HL-60/S4 (cell line): ENCODE measurements around the gene PLA2G6.
"Not testable (repeated sequence)": the region's sequence is repeated elsewhere in the genome, so short reads cannot be mapped to it uniquely, and the experiment has no call there.

ENCODE experiments used
- in situ Hi-C: fragments of 300-500 bp; cut with MboI; formaldehyde crosslinking; loops from 2 replicates; pipeline ENCODE4 v1.14.3; 2022; ENCODE audit warnings: low sequenced_read_pairs

Gene PLA2G6

GRCh38 chr22:38137876-38138687, 43.5 kb downstream of the PLA2G6 start:
- in situ Hi-C loops, result no loop called here

- in situ Hi-C loops, result no loop called here
Measured at GRCh38 chr22:38136607-38137006, 45.0 kb downstream of the PLA2G6 start.

DNA sequence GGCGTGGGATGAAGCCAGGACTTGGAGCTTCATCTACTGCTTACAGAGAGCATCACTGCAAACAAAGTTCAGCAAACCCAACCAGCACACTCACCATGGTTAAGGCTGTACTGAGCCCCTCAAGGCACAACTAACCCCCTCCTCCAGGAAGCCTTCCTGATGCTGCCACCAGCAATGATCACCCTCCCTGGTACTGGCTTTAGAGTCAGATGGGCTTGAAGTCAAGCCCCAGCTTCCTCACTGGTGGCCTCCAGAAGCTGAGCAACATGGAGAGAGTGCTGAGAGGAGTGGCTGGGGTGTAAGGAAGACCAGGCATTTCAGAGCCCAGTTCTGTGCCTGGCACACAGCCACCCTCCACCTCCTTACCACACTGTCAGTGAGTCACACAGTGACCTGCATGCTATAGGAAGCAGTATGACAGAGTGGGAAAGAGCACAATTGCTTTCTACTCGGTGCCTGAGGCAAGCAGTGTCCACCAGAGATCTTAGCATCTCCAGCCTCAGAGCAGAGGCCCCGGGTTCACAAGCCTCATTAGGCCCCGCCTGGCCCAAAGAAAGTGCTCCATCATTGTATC, 46.4 kb downstream of the PLA2G6 start:
- in situ Hi-C loops, result no loop called here

GRCh38 chr22:38133331-38133730, 48.3 kb downstream of the PLA2G6 start:
- in situ Hi-C loops, result no loop called here

- in situ Hi-C loops, result no loop called here
Measured at GRCh38 chr22:38132794-38133193, 48.8 kb downstream of the PLA2G6 start.

GRCh38 chr22:38132136-38132535, 49.5 kb downstream of the PLA2G6 start:
- in situ Hi-C loops, result no loop called here

DNA sequence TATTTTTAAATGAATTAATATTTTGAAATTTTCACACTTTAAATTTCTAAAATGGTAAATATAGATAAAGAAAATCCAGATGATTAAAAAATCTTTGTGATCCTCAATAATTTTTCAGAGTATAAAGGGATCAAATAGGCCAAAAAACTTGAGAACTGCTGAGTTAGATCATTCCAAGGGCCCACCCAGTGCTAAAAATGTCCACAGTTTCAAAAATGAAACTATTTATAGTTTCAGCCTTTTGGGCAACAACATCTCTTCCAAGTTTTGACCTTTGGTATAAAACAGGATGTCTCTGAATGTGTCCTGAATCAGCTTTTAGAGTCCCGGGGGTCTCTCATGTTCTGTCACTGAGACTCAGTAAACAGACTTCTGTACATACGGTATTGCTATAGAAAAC, 50.2 kb downstream of the PLA2G6 start:
- in situ Hi-C loops, result no loop called here

DNA sequence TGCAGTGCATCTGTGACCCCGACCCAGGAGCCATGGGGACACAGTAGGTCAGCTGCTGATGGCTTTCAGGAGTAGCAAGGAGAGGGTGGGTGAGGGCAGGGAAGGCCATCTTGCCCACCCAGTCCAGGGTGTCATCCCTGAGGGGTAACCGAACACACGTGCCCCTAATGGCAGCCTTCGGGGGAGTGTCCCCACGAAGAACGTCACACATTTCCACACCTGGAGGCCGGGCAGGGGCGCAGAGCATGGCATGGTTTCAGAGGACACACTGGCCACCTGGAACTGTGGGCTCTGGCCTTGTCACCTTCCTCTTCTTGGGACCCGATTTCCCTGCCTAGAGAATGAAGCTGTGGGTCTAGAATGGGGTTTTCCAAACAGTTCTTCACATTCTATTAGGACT, 51.8 kb downstream of the PLA2G6 start:
- in situ Hi-C loops, result loop anchor here (10.0 kb wide), 1 partner anchor 105 kb away; no protein-coding TSS in a partner anchor

- in situ Hi-C loops, result loop anchor here (10.0 kb wide), 1 partner anchor 106 kb away; no protein-coding TSS in a partner anchor
Measured at GRCh38 chr22:38129021-38129420, 52.6 kb downstream of the PLA2G6 start.

GRCh38 chr22:38127869-38128268, 53.8 kb downstream of the PLA2G6 start:
- in situ Hi-C loops, result loop anchor here (10.0 kb wide), 1 partner anchor 107 kb away; no protein-coding TSS in a partner anchor

DNA sequence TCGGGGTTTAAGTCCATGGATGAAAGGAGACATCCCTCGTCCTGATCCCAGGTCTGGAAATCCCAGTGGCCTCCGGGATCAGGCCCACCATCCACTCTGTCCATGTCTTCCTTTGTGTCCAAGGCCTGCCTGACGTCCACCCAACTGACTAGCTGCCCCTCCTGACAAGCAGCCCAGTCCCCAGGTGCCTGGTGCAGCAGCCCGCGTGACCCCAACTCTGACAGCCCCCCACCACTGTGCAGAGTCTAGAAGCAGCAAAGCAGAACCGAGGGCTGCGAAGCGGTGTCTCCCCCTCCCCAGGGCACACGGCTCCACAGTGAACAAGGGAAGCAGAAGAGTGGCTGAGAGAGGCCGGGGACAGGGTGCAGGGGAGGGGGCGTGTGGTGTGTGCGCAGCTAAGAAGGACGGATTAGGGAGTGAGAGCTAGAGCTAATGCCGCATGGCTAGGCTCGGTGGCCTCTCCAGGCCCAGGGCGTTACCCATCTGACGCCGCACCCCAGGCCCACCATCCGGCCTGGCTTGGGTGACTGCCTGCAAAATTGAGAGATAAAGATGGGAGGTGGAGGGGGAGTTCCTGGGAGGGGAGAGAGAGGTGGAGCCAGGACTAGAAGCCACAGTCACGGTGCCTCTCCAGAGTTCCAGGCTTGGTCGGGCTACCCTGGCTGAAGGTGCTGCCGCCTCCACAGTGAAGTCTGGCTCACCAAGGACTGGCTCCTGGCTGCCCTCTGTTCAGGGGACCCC, 54.5 kb downstream of the PLA2G6 start:
- in situ Hi-C loops, result loop anchor here (10.0 kb wide), 1 partner anchor 108 kb away; no protein-coding TSS in a partner anchor

DNA sequence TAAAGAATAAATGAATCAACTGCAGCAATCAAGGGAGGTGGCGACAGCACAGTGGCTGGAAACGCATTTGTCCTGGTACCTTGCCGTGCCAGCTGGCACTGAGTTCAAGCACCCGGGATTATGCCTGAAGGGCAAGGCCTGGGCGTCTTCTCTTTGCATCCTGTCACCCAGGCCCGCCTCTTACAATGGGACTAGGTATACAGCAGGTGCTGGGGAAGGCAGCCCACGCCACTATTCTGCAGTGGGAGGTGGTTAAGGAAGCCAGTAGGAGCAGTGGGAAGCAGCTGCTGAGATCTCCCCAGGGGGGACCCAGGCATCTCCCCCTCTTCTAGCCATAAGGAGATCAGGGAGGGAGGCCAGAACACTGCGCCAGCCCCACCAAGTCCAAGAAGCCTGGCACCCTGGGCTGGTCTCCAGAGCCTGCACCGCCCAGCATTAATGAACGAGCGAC, 55.9 kb downstream of the PLA2G6 start:
- in situ Hi-C loops, result loop anchor here (10.0 kb wide), 1 partner anchor 109 kb away; no protein-coding TSS in a partner anchor

DNA sequence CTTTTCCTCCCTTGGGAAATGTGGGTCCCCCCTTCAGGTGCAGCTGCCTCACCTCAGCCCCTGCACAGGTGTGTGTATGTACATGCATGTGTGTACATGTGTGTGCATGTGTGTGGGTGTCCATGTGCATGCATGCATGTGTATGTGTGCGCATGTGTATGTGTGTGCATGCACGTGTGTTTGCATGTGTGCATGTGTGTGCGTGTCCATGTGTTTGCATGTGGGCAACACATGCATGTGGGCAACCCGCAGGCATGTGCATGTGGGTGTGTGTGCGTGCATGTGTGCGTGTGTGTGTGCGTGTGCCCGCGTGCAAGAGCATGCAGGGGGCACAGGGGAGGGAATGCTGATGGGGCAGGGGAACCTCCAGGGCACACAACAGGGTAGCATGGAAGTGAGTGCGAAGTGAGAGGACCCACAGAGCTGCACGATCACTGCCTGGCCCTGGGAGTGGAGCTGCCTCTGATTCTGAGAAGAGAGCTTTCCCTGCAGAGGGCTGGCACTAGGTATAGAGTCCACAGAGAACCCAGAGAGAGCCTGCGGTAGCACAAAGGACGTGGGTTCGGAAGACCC, 56.5 kb downstream of the PLA2G6 start:
- in situ Hi-C loops, result loop anchor here (10.0 kb wide), 1 partner anchor 110 kb away; no protein-coding TSS in a partner anchor

DNA sequence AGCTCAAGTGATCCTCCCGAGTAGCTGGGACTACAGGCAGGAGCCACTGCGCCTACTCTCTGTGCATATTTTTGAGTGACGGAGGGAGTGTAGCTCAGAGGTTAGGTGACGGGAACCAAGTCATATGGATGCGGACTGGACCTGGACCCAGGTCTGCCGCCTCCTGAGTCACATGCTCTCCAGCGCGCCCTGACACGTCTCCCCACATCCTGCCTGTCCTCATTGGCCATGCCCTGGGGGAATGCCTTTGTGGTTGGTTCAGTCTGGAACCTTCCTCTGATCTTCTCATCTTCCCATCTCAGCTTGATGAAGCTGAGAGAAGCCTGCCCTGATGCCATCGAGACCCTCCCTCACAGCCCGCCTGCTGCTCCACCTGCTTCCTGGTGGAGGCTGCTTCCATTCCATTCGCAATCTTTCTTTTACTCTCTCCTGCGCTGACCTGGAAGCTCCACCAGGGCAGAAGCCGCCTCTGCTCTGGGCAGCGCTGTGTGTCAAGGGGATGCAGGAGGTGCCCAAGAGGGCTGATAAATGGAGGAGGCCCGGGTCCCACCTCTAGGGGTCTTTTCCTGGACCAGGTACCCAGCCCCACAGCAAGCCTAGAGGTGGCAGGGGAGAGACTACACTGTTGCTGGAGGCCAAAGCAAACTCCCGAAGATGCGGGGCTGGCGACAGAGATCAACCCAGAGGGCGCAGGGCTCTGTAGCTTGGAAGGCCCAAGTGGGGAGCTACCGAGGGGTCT, 57.2 kb downstream of the PLA2G6 start:
- in situ Hi-C loops, result loop anchor here (10.0 kb wide), 1 partner anchor 110 kb away; no protein-coding TSS in a partner anchor

DNA sequence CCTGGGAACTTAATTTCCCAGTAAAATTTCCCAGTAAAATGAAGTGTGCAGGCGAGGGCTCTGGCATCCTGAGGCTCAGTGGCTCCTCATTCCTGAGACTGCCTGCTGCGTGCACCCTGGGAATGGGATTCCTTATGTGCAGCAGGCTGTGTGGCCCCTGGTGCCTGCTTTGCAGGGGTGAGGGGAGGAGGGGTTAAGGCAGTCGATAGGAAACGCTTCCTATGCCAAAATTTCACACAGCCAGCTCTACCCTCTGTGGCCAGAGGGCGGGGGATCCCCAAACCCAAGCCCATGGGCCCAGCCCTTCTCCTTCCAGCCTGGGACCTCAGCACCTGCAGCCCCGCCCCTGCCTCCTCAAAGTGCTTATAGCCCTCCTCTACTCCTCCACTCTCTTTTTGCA, 59.0 kb downstream of the PLA2G6 start:
- in situ Hi-C loops, result loop anchor here (10.0 kb wide), 1 partner anchor 112 kb away; no protein-coding TSS in a partner anchor

GRCh38 chr22:38120359-38121110, 61.1 kb downstream of the PLA2G6 start:
- in situ Hi-C loops, result loop anchor here (10.0 kb wide), 1 partner anchor 114 kb away; no protein-coding TSS in a partner anchor

GRCh38 chr22:38118747-38119146, 62.9 kb downstream of the PLA2G6 start:
- in situ Hi-C loops, result not testable (repeated sequence)

- in situ Hi-C loops, result no loop called here
Measured at GRCh38 chr22:38118182-38118581, 63.4 kb downstream of the PLA2G6 start.

DNA sequence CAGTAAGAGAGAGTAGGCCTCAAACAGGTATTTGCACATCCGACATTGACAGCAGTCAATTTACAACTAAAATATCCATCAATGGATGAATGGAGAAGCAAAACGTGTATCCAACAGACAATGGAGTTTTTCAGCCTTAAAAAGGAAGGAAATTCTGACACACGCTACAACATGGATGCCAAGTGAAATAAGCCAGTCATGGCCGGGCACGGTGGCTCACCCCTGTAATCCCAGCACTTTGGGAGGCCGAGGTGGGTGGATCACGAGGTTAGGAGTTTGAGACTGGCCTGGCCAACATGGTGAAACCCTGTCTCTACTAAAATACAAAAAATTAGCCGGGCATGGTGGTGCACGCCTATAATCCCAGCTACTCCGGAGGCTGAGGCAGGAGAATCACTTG, 64.1 kb downstream of the PLA2G6 start:
- in situ Hi-C loops, result not testable (repeated sequence)
